HG03520 (cell line): ENCODE data around the gene SH2D1A.
A peak's percentile ranks its signal among the peaks of the same experiment; 100 is the strongest.
"Not testable (repeated sequence)": the region's sequence is repeated elsewhere in the genome, so short reads cannot be mapped to it uniquely, and the experiment has no call there.

Source experiments
- ATAC-seq: cut with Tn5 transposase; IDR thresholded peaks from one replicate; pipeline ENCODE4 v1.9.1; 2021; ENCODE audit warnings: mild to moderate bottlenecking, moderate library complexity; ENCODE audit not compliant: unreplicated experiment

Gene SH2D1A

DNA sequence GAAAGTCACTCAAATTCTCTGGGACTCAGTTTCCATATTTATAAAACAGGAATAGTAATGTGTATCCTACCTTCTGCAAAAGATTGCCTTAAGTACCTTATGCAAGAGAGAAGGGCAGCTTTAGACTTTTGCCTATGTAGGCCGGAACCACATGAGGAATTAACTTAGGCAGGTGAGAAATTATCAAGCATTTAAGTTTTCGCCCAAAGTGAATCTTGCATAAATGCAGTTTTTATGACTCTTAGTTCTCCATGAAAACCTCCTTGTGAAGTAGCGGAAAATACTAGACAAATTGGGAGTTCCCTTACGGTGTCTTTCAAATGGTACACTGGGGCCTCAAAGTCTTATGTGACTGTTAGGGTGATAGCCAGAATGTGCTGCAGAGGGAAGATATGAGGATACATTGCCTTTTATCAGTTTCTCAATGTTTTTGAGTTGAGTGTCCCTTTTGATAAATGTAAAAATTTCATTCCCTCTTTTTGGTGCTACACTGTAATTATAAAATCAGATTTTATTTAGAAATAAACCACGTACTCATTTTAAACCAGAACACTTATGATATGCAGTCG, 2.6 kb downstream of the SH2D1A start:
- ATAC-seq, result no peak

DNA sequence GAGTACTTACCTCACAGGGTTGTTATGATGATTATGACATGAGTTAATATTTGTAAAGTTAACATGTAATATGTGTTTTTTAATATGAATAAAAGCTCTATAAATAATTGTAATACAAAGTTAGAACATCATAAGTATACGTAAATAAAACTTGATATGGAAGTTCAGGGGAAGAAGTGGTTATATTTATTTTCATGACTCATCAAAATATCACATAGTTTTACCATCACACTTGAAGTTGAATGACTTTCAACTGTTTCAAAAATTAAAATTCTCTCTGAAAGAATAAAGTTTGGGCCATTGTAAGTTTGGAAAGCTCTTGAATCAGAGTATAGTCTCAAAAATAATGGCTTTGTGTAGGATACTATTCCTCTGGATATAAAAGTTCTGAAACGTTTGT, 8.3 kb downstream of the SH2D1A start:
- no peak for ATAC-seq

DNA sequence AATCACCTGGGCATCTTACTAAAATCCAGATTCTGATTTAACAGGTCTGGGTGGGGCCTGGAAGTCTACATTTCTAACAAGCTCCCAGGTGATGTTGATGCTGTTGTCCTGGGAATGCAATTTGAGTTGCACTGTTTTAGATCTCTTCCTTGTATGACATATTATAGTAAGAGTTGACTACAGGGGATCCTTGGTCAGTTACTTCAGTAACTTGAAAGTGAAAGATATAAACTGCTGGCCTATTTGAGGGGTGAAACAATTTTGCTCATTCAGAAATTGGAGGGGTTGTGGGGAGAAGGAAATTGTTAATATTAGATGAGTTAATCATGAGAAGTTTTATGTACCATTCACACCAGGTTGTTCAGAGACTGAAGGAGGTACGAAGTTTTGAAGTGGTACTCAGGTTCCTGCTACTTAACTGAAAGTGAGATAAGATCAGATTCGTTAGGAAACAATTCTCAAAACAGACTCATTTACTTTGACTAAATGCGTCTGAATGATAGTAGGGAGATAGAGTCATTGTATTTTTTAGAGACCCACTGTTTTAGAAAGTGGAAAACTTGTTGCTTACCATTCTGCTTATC, 12.5 kb downstream of the SH2D1A start:
- ATAC-seq, result no peak

DNA sequence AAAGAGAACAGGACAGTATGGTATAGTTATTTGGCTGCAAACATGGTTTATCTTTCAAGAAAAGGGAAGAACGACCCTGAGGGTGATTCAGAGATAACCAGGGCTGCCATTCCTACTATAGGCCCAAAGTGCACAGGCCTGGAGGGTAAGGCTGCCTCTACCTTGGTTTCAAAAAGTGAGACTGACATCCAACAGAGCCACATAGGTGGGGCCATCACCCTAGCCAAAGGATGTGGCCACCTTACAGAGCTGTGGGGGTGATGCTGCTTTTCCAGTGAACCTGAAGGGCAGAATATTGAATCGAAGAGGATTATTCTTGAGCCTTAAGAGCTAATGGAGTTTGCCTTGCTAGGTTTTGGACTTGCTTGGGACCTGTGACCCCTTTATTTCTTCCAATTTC, 15.7 kb downstream of the SH2D1A start:
- no peak for ATAC-seq

DNA sequence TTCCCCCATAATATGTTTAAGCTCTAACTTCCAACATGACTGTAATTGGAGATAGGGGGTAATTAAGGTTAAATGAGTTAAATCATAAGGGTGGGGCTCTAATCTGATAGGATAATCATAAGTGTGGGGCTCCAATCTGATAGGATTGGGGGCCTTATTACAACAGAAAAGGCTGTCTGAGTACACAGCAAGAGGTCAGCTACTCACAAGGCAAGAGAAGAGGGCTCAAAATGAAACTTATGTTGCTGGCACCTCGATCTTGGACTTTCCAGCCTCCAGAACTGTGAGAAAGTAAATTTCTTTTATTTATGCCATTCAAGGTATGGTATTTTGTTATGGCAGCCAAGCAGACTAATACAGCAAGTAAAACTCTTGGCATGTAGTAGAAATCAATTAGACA, 16.4 kb downstream of the SH2D1A start:
- no peak for ATAC-seq

DNA sequence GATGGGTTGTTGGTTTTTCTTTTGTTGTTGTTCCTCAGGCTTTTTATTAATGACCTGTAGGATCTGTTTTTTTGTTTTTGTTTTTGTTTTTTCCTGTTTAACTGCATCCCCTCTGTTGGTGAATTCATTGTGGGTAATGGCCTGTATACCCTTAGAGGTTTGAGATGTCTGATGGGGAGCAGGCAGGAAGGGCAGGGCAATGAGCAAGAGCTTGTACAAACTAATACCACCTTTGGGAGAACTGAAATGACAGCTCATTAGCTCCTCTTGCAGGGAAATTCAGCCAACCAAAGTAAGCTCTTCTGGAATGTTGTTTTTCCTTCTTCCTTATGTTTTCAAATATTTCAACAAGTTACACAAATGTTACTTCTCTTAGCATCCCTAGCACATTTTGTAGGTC, 23.4 kb downstream of the SH2D1A start:
- ATAC-seq, result no peak

DNA sequence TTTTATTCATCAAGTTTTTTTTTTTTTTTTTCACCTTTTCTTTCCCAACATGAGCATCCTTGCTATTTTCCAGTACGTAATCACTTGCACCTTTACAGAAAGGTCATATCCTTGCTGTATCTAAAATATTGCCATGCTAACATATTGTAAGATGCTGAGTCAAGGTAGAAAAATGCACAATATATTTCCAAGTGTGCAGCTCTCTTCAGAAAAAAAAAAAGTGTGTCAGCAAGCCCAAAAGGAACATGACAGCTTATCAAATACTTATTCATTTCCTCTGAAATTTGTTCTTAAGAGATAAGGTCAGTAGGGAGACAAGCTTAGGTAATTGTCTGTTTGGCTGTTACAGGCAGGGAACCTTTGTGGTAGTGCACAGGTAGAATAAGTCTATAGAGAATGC, 27.0 kb downstream of the SH2D1A start:
- ATAC-seq, result no peak

DNA sequence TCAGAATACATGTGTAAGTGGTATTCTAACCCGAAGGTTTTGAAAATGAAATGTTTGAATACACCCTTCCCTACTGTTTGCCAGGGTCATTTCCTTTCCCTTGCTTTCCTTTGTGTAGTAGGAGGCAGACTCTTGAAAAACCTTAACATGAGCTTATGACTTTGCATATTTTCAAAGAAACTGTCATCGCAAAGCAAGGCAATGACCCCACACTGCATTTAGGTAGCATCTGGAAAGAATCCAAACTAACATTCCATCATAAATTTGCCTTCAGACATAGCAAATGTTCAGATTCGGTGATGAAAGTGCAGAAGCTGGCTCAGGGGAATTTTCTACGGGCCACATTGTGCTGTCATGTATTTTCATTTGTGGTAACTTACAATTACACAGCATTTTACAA, 32.3 kb downstream of the SH2D1A start:
- ATAC-seq, result no peak

DNA sequence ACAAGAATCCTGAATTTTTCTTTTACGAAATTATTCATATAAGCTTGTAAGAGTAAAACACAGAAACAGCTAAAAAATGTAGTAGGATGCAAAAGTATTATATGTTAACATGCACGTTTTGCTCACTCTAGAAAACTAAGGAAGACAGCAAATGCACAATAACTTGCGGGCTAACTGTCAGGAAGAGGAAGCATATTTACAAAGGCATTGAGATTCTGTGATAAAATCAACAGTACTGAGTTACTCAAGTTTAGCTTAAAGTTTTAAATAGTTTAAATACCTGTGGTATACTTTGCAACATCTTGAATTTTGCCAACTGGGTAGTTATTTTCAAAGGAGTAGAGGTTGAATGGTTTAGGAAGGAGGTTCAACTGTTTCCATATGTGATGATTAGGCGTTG, 37.0 kb downstream of the SH2D1A start:
- ATAC-seq, result no peak

DNA sequence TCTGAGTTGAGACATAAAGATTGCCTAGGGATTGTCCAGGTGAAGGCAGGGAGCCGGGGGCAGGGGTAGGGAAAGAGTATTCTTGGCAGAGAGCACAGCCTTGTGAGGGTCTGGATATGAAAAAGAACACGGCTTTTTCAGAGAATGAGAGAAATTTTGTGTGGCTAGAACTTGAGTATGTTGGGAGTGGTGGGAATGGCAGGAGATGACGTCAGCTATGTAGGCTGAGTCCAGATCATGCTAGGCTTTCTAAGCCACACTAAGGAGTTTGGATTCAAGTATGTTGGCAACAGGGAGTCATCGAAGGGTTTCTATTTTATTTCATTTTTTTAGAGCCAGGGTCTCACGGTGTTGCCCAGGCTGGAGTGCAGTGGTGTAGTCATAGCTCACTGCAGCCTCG, 40.0 kb downstream of the SH2D1A start:
- no peak for ATAC-seq

DNA sequence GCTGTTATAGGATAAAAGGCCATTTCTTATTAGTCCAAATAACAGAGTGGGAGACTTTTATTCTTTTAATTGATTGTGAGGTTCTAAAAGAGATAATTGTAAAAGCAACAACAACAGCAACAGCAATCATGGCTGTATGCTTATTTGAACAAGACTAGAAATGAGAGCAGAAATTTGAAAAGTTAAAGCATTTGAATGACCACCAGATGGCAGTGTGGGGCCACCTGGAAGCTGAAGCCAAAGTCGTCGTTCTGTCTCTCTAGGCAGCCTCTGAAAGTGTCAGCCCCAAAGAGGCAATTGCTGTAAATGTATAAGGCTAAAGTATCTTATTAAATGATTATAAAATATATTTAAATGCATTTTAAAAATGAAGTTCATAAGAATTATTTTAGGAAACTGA, 42.2 kb downstream of the SH2D1A start:
- peak; percentile 80 for ATAC-seq

DNA sequence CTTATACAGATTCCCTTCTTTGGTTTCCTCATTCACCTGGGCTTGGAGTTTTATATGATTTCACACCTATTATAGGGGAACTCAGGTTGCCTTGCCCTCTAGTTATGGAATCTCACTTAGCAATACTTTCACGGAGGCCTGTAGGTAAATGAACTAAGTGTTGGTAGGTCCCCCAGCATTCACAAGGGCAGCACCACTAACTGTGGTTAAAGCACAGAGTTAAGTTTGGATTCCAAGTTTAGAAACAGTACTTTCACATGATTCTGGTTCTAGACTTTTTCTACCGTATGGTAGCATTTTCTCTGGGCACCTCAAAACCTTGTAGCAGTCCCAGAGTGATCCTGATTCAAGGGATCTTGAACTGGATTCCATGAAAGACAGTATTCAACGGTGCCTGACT, 46.4 kb downstream of the SH2D1A start:
- no peak for ATAC-seq

DNA sequence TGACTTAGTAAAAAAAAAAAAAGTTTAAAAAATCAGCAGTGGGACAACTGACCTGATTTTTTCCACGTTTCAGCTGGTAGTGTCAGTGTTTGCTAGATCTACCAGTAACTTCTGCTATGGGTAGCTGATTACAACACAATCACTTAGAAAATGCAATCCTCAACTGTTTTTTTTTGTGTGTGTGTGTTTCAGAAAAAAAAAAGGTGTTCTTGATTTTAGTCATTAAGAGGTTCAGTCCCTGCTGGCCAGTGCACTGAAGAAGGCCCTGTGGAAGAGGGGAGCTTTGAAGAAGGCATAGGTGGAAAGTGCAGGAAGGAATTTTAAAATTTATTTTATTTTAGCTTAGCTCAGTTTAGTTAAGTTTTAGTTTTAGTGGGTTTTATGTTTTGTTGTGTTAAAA, 46.9 kb downstream of the SH2D1A start:
- no peak for ATAC-seq

DNA sequence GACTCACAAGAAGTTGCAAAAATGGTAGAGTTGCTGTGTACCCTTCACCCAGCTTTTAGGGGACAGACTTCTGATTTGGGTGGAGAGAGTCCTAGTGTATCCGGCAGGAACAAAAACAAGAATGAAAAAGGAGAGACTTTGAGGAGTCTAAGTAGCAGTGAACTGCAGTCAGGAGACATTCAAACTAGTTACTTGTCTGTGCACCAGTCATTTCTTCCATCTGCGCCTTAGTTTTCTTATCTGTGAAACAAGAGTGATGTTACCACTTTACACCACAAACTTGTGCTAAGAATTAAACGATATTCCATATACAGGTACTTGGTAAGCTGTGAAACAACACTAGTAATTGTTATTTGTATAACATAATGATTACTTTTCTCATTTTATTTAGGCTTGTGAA, 47.3 kb downstream of the SH2D1A start:
- no peak for ATAC-seq

DNA sequence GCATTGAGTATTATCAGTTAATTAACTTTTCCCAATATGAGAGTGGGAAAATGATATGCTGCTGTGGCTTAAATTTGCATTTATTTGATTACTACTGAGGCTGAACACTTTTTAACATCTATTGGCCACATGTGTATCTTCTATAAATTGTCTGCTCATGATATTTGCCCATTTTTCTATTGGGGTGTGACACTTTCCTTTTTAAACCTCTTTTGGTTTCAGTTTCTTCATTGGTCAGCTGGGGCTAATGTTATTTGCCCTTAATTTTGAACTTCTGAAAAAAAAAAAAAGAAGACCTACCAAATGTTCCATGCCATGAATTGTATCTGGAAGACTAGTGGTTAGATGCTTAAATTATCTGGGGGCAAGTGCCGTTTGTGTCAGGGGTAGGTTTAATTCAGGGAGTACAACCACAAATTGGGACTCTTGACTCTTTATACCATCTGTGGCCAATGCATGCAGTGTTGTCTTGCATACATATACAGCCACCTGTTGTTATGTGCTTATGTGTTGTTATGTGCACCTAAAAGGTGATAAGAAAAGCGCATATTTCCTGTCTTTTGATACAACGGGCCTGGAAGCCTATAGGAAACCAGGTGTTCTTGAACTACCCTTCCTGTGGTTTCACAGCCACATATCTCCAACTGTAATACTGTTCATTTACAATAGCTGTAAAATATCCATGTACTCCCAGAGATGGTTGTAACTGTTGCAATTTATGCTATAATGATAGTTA, 49.0 kb downstream of the SH2D1A start:
- peak; percentile 62 for ATAC-seq

DNA sequence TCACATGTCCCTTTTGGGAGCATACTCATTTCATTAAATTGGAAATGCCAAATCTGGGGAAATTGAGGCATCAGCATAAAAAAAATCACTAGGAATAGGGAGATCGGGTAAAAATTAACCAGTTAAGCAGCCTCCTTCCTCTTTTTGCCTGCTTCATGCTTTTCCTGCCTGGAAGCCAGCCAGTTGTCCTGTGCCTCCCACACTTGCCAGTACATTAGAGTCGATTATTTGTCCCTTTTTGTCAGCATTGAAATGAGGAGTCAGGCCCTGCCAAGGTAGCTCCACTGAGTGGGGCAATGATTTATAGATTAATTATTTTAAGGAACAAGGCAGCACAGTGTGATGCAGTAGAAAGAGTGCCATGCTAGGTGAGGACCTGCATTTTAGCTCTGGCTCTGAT, 55.3 kb downstream of the SH2D1A start:
- no peak for ATAC-seq

DNA sequence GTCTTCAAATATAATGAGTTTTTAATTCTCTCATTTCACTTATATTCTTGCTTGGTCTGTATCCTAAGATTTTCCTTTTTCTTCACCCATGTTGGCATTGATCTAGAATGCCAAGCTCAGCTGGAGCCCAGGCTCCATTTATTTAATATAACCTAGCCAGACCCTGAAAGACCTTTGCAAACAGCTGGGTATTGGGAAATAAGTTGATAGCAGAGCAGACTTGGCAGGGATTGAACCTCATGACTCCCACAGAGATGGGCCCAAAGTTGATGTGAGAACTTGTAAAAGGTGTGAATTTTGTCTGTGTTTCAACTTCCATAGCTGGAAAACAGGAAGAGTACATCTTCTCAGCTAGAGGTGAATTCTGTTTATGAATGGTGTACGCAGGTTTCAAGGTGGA, 59.5 kb downstream of the SH2D1A start:
- no peak for ATAC-seq

DNA sequence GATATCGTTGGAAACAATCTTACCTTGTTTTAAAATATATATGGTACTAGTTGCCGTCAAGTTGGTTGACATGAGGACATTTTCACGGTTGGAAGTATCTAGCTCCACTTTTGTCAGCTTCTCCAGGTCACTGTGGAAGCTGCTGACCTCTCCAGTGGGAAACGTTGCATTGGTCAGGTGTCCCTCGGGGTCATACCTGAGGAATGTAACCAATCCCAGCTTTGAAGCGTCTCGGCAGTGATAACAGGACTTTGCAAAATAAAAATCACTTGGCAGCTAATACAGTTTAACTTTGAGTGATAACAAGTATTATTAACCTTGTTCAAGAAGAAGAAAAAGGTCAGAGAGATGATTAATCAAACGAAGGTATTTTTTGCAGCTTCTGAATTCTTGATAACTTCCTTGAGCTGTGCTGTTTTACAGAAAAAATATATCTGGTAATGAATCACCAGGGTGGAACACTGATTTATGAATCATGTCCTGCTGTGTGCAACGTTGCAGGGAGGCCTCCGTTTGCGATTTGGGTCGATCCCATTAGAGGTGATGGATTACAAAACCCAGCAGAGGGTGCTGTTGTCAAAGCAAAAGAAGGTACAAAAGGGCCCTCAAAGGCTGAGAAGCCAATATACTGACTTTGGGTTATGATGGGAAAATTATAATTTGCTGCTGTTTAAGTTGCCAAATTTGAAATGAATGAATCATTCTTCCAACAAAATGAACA, 60.1 kb downstream of the SH2D1A start:
- peak; percentile 63 for ATAC-seq

DNA sequence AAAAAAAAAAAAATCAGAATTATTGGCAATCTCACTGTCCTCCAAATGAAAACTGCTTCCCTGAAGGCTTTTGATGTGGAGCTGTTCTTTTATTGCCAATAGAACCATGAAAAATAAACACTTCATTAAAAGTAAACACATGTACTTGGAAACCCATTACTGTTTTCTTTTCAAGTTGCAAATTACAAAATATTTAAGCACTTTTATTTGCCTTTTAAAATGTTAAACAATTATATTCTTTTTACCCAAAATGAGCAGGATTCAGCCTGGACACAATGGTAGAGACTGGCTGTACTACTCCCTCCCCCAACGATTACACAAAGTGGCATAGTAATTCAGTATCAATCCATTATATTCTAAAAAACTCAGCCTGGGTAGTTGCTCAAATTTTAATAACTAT, 60.9 kb downstream of the SH2D1A start:
- no peak for ATAC-seq

DNA sequence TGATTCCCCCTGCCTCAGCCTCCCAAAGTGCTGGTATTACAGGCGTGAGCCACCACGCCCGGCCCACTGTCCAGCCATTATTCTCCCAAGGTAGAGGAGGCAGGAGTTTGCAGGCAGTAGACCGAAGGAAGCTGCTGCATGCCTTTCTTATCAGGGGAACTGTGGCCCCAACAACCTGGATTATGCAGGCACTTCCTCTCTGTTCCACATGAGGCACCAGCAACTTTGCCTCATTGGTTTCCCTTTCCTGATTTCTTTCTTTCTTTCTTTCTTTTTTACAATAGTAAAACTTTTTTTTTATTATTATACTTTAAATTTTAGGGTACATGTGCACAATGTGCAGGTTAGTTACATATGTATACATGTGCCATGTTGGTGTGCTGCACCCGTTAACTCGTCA, 62.0 kb downstream of the SH2D1A start:
- not testable (repeated sequence) for ATAC-seq

DNA sequence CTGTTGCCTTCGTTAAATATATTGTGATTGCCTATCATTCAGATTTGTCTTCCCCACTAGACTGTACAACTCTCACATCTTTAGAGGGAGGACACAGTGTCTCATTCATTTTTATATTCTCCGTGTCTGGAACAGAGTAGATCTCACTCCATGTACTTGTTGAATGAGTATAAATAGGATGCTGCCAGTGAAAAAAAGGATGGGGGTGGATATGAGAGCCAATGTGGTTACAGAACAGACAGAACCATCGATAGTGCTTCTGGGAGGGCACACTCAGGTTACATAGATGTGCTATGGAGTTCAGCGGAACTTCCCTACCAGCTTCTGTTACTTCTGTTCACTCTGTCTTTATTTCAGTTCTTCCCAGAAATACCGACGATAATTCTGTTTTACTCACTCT, 66.9 kb downstream of the SH2D1A start:
- no peak for ATAC-seq

DNA sequence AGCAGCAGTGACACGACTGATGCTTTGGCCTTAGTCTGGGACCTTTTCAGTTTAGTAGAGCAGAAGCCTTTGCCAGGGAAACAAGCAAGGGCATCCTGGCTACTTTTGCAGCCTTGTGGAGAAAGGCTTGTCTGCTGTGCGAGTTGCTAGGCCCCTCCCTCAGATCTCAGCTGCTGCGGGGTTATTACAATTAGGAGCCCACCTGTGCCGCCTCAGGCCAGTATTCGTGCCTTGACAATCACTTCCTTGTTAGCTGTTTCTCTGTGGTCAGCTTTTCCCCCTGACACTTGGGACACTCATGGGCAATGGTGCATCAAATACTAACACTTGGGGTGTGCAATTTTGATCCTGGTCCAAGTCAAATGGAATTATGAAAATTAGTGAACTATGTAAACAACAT, 67.9 kb downstream of the SH2D1A start:
- ATAC-seq, result no peak
